Measurements from ENCODE around the gene PRKAG2. TPM values are rescaled to one million over a fixed set of nuclear protein-coding genes. Genes with fewer than 3 reads are reported as not detected.
A peak's percentile ranks its signal among the peaks of the same experiment; 100 is the strongest.

PRKAG2 gene
- total and polyA plus RNA-seq, 2 of the 8 experiments (the other 6 are each of a cell fraction or from before 2014, with no cell fraction given): 7.5 to 18.1 TPM

- TF ChIP-seq MAX (IDR thresholded peaks at IDR 0.05) (0 out of 2 replicates have a peak, but pooled peaks have one; percentile 9), CEBPB (IDR thresholded peaks at IDR 0.05; ENCODE audit: low read depth, low read length) (no peak), EP300 (IDR thresholded peaks at IDR 0.05; ENCODE audit: borderline replicate concordance in 1 of 2, low read depth in 2 of 2, low read length in 2 of 2) (peak in 1 of 2 experiments; percentile 47; a peak in 1 of 3 replicates)
These were observed 244.8 kb downstream of the PRKAG2 start (continued) for GRCh38 chr7:151631953-151632749.

Data from H1 (cell line).